Prostate gland (tissue), 2 donors: ENCODE measurements around the gene DHX8. TPM values are rescaled to one million over a fixed set of nuclear protein-coding genes. Genes with fewer than 3 reads are reported as not detected.
A peak's percentile ranks its signal among the peaks of the same experiment; 100 is the strongest.
"Not testable (repeated sequence)": the region's sequence is repeated elsewhere in the genome, so short reads cannot be mapped to it uniquely, and the experiment has no call there.

Source experiments
- DNase-seq: peaks from one replicate; pipeline ENCODE4 v3.0.0-alpha.2; 2019; ENCODE audit warnings: low spot score
- H3K27ac ChIP-seq, 2 donors: fragments of 200-600 bp; sonication (generic); 2 replicates each; pipeline ENCODE4 v1.5.1; 2017 to 2019
- H3K27me3 ChIP-seq: fragments of 200-600 bp; sonication (generic); replicated peaks from 2 replicates; pipeline ENCODE4 v1.5.1; 2019; ENCODE audit not compliant: insufficient read depth
- H3K36me3 ChIP-seq, 2 donors: fragments of 200-600 bp; sonication (generic); 1 replicate in 1 of 2; 2 replicates in 1 of 2; pipeline versions ENCODE4 v1.5.1 to v1.8.1; 2017 to 2019
- H3K4me1 ChIP-seq: fragments of 200-600 bp; sonication (generic); replicated peaks from 2 replicates; pipeline ENCODE4 v1.5.1; 2019
- H3K4me3 ChIP-seq, 2 donors: fragments of 200-600 bp; sonication (generic); 2 replicates each; pipeline ENCODE4 v1.5.1; 2017 to 2019
- H3K9me3 ChIP-seq: fragments of 200-600 bp; sonication (generic); 2 replicates; pipeline ENCODE4 v1.5.1; 2017
- CTCF ChIP-seq, 4 experiments: fragments of 200-600 bp in 2 of 4; fragments of 450-650 bp in 2 of 4; sonication (generic) in 2 of 4; IDR thresholded peaks; 1 replicate in 3 of 4; 2 replicates in 1 of 4; pipeline ENCODE4 v1.5.1; 2016 to 2019; ENCODE audit warnings: antibody characterized with exemption in 4 of 4, mild to moderate bottlenecking in 2 of 4, moderate library complexity in 2 of 4
- POLR2A ChIP-seq: fragments of 450-650 bp; IDR thresholded peaks from one replicate; pipeline ENCODE4 v1.6.1; 2016; ENCODE audit warnings: antibody characterized with exemption, mild to moderate bottlenecking
- POLR2AphosphoS5 ChIP-seq: sonication (generic); formaldehyde crosslinking; IDR thresholded peaks from one replicate; pipeline ENCODE4 v1.6.1; 2017; ENCODE audit warnings: antibody characterized with exemption
- whole genome bisulfite sequencing: methylation state at CpG from one replicate; pipeline ENCODE4 v1.1.5; 2018; 5-methylcytosine and 5-hydroxymethylcytosine counted together
- intact Hi-C: fragments of 100-400 bp; cut with DNase I; formaldehyde crosslinking; loops from one replicate; pipeline ENCODE4 v1.14.2; 2022
- total RNA-seq, 2 donors: library from RNA; depleted of rRNA; stranded (reverse); fragments of >200 nt; gene quantifications; one replicate each; pipeline ENCODE4 v1.1.0, GENCODE V29; 2016

DHX8 gene
- total RNA-seq, 2 donors from 2014 or later = 35.7 to 52.9 TPM

- Histone ChIP-seq H3K9me3 (no peaks in the 10 kb centered on the region), H3K27ac (peak overlapping the region; percentile 25 to 45), H3K36me3 (no peaks in the 10 kb centered on the region), H3K4me1 (no peaks in the 10 kb centered on the region), H3K4me3 (no peak overlapping the region), H3K27me3 (no peaks in the 10 kb centered on the region)
- DNase-seq = no peak
- intact Hi-C loops = no loop called here
- TF ChIP-seq POLR2A (no peak), CTCF (IDR thresholded peaks at IDR 0.05) (no peak), POLR2AphosphoS5 (no peak)
- 77% methylated on average over 7 of the region's 7 CpGs for WGBS
Observed at GRCh38 chr17:43448720-43449469, 34.9 kb upstream of the DHX8 start.

GRCh38 chr17:43449470-43450248, 34.1 kb upstream of the DHX8 start:
- Histone ChIP-seq H3K36me3 (no peaks in the 10 kb centered on the region), H3K4me3 (no peak overlapping the region), H3K4me1 (no peaks in the 10 kb centered on the region), H3K27me3 (no peaks in the 10 kb centered on the region), H3K9me3 (no peaks in the 10 kb centered on the region), H3K27ac (peak overlapping the region; percentile 25 to 45)
- TF ChIP-seq CTCF (IDR thresholded peaks at IDR 0.05) (no peak), POLR2AphosphoS5 (peak; percentile 82)
- intact Hi-C loops = no loop called here
- peak; percentile 69 for DNase-seq
- 14% methylated on average over 8 of the region's 8 CpGs for WGBS

- WGBS = 97% methylated on average over 20 of the region's 20 CpGs
- H3K4me3 ChIP-seq, H3K4me1 ChIP-seq, intact Hi-C loops, H3K27ac ChIP-seq, H3K9me3 ChIP-seq, H3K36me3 ChIP-seq, DNase-seq, H3K27me3 ChIP-seq: not testable (repeated sequence)
Observed at GRCh38 chr17:43450791-43451190, 33.0 kb upstream of the DHX8 start.

- H3K36me3 ChIP-seq, DNase-seq, H3K4me3 ChIP-seq, H3K27ac ChIP-seq, intact Hi-C loops, H3K9me3 ChIP-seq, H3K27me3 ChIP-seq, H3K4me1 ChIP-seq: not testable (repeated sequence)
- 94% methylated on average over 27 of the region's 32 CpGs for WGBS
Observed at GRCh38 chr17:43451741-43452140, 32.0 kb upstream of the DHX8 start.

GRCh38 chr17:43453331-43453812, 30.4 kb upstream of the DHX8 start:
- WGBS = 70% methylated on average over 11 of the region's 11 CpGs
- Histone ChIP-seq H3K27me3 (no peaks in the 10 kb centered on the region), H3K9me3 (no peaks in the 10 kb centered on the region), H3K4me1 (no peaks in the 10 kb centered on the region), H3K36me3 (no peaks in the 10 kb centered on the region), H3K4me3 (no peak overlapping the region), H3K27ac (no peak overlapping the region)
- intact Hi-C loops = no loop called here
- TF ChIP-seq POLR2AphosphoS5 = no peak
- no peak for TF ChIP-seq POLR2A
- TF ChIP-seq CTCF (IDR thresholded peaks at IDR 0.05) = no peak
- no peak for DNase-seq
